Measurements from ENCODE around the gene MBNL2. TPM values are rescaled to one million over a fixed set of nuclear protein-coding genes. Genes with fewer than 3 reads are reported as not detected.

The MBNL2 gene
- total and polyA plus RNA-seq, 2 donors: 33.3 to 139 TPM

GRCh38 chr13:97321616-97322321 is 99.6 kb downstream of the MBNL2 start:
- H3K27ac ChIP-seq (ENCODE audit: low read depth): no peak overlapping the region
- H3K36me3 ChIP-seq (ENCODE audit: insufficient read depth): no peaks in the 10 kb centered on the region
- H3K4me1 ChIP-seq (ENCODE audit: insufficient read depth): no peaks in the 10 kb centered on the region
- DNase-seq (ENCODE audit: extremely low spot score): no peak
- H3K4me3 ChIP-seq (ENCODE audit: low read depth, low read length): no peak overlapping the region
- WGBS: 57% methylated on average over 7 of the region's 7 CpGs

GRCh38 chr13:97322740-97323342 is 100.7 kb downstream of the MBNL2 start:
- no peak overlapping the region for H3K27ac ChIP-seq (ENCODE audit: low read depth)

GRCh38 chr13:97324115-97324514 is 102.0 kb downstream of the MBNL2 start:
- Histone ChIP-seq H3K4me3 (ENCODE audit: low read depth, low read length) (no peak overlapping the region), H3K27ac (ENCODE audit: low read depth) (no peak overlapping the region), H3K4me1 (ENCODE audit: insufficient read depth) (no peaks in the 10 kb centered on the region), H3K36me3 (ENCODE audit: insufficient read depth) (no peaks in the 10 kb centered on the region)
- no peak for DNase-seq (ENCODE audit: extremely low spot score)
- 90% methylated on average over 5 of the region's 5 CpGs for WGBS

More at GRCh38 chr13:97322740-97323342, 100.7 kb downstream of the MBNL2 start:
- no peak for DNase-seq (ENCODE audit: extremely low spot score)
- Histone ChIP-seq H3K4me3 (ENCODE audit: low read depth, low read length) (no peak overlapping the region), H3K36me3 (ENCODE audit: insufficient read depth) (no peaks in the 10 kb centered on the region), H3K4me1 (ENCODE audit: insufficient read depth) (no peaks in the 10 kb centered on the region)
- WGBS: 78% methylated on average over 3 of the region's 3 CpGs

GRCh38 chr13:97325738-97326137 is 103.6 kb downstream of the MBNL2 start:
- no peaks in the 10 kb centered on the region for H3K4me1 ChIP-seq (ENCODE audit: insufficient read depth)
- DNase-seq (ENCODE audit: extremely low spot score): no peak
- H3K4me3 ChIP-seq (ENCODE audit: low read depth, low read length): no peak overlapping the region
- no peak overlapping the region for H3K27ac ChIP-seq (ENCODE audit: low read depth)
- no peaks in the 10 kb centered on the region for H3K36me3 ChIP-seq (ENCODE audit: insufficient read depth)

- Histone ChIP-seq H3K36me3 (ENCODE audit: insufficient read depth) (no peaks in the 10 kb centered on the region), H3K4me1 (ENCODE audit: insufficient read depth) (no peaks in the 10 kb centered on the region), H3K4me3 (ENCODE audit: low read depth, low read length) (no peak overlapping the region), H3K27ac (ENCODE audit: low read depth) (no peak overlapping the region)
- no peak for DNase-seq (ENCODE audit: extremely low spot score)
- 71% methylated on average over 6 of the region's 6 CpGs for WGBS
Measured at GRCh38 chr13:97327086-97327485, 105.0 kb downstream of the MBNL2 start.

- no peaks in the 10 kb centered on the region for H3K4me1 ChIP-seq (ENCODE audit: insufficient read depth)
- no peak overlapping the region for H3K27ac ChIP-seq (ENCODE audit: low read depth)
- DNase-seq (ENCODE audit: extremely low spot score): no peak
Measured at GRCh38 chr13:97327506-97328221, 105.5 kb downstream of the MBNL2 start.

GRCh38 chr13:97328222-97328790 is 106.2 kb downstream of the MBNL2 start:
- 59% methylated on average over 12 of the region's 12 CpGs for WGBS
- H3K4me1 ChIP-seq (ENCODE audit: insufficient read depth): no peaks in the 10 kb centered on the region
- no peak overlapping the region for H3K4me3 ChIP-seq (ENCODE audit: low read depth, low read length)
- H3K27ac ChIP-seq (ENCODE audit: low read depth): no peak overlapping the region
- no peak for DNase-seq (ENCODE audit: extremely low spot score)
- no peaks in the 10 kb centered on the region for H3K36me3 ChIP-seq (ENCODE audit: insufficient read depth)

More at GRCh38 chr13:97327506-97328221, 105.5 kb downstream of the MBNL2 start:
- H3K4me3 ChIP-seq (ENCODE audit: low read depth, low read length): no peak overlapping the region
- 46% methylated on average over 4 of the region's 4 CpGs for WGBS
- H3K36me3 ChIP-seq (ENCODE audit: insufficient read depth): no peaks in the 10 kb centered on the region

GRCh38 chr13:97329331-97329730 is 107.2 kb downstream of the MBNL2 start:
- no peaks in the 10 kb centered on the region for H3K4me1 ChIP-seq (ENCODE audit: insufficient read depth)
- DNase-seq (ENCODE audit: extremely low spot score): no peak
- 47% methylated on average over 4 of the region's 4 CpGs for WGBS
- H3K4me3 ChIP-seq (ENCODE audit: low read depth, low read length): no peak overlapping the region
- H3K36me3 ChIP-seq (ENCODE audit: insufficient read depth): no peaks in the 10 kb centered on the region
- no peak overlapping the region for H3K27ac ChIP-seq (ENCODE audit: low read depth)

- no peak for DNase-seq (ENCODE audit: extremely low spot score)
- no peaks in the 10 kb centered on the region for H3K36me3 ChIP-seq (ENCODE audit: insufficient read depth)
- 53% methylated on average over 2 of the region's 2 CpGs for WGBS
- H3K27ac ChIP-seq (ENCODE audit: low read depth): no peak overlapping the region
- no peaks in the 10 kb centered on the region for H3K4me1 ChIP-seq (ENCODE audit: insufficient read depth)
- no peak overlapping the region for H3K4me3 ChIP-seq (ENCODE audit: low read depth, low read length)
Measured at GRCh38 chr13:97330448-97330847, 108.3 kb downstream of the MBNL2 start.

- Histone ChIP-seq H3K27ac (ENCODE audit: low read depth) (no peak overlapping the region), H3K4me3 (ENCODE audit: low read depth, low read length) (no peak overlapping the region), H3K4me1 (ENCODE audit: insufficient read depth) (no peaks in the 10 kb centered on the region), H3K36me3 (ENCODE audit: insufficient read depth) (no peaks in the 10 kb centered on the region)
- 66% methylated on average over 4 of the region's 4 CpGs for WGBS
- DNase-seq (ENCODE audit: extremely low spot score): no peak
Measured at GRCh38 chr13:97332742-97333141, 110.6 kb downstream of the MBNL2 start.

GRCh38 chr13:97333983-97334382 is 111.8 kb downstream of the MBNL2 start:
- DNase-seq (ENCODE audit: extremely low spot score): no peak
- no peak overlapping the region for H3K4me3 ChIP-seq (ENCODE audit: low read depth, low read length)
- 86% methylated on average over 6 of the region's 6 CpGs for WGBS
- H3K4me1 ChIP-seq (ENCODE audit: insufficient read depth): no peaks in the 10 kb centered on the region
- no peak overlapping the region for H3K27ac ChIP-seq (ENCODE audit: low read depth)
- no peaks in the 10 kb centered on the region for H3K36me3 ChIP-seq (ENCODE audit: insufficient read depth)

GRCh38 chr13:97334690-97335089 is 112.6 kb downstream of the MBNL2 start:
- no peak for DNase-seq (ENCODE audit: extremely low spot score)
- no peaks in the 10 kb centered on the region for H3K36me3 ChIP-seq (ENCODE audit: insufficient read depth)
- H3K4me3 ChIP-seq (ENCODE audit: low read depth, low read length): no peak overlapping the region
- no peaks in the 10 kb centered on the region for H3K4me1 ChIP-seq (ENCODE audit: insufficient read depth)
- H3K27ac ChIP-seq (ENCODE audit: low read depth): no peak overlapping the region
- WGBS: 95% methylated on average over 3 of the region's 3 CpGs

- Histone ChIP-seq H3K27ac (ENCODE audit: low read depth) (no peak overlapping the region), H3K4me3 (ENCODE audit: low read depth, low read length) (no peak overlapping the region), H3K36me3 (ENCODE audit: insufficient read depth) (no peaks in the 10 kb centered on the region), H3K4me1 (ENCODE audit: insufficient read depth) (no peaks in the 10 kb centered on the region)
- no peak for DNase-seq (ENCODE audit: extremely low spot score)
- 76% methylated on average over 6 of the region's 6 CpGs for WGBS
Measured at GRCh38 chr13:97335488-97336134, 113.5 kb downstream of the MBNL2 start.

Measured in urinary bladder (tissue), 4 donors.